ENCODE measurements around the gene ZBTB6.

DNA sequence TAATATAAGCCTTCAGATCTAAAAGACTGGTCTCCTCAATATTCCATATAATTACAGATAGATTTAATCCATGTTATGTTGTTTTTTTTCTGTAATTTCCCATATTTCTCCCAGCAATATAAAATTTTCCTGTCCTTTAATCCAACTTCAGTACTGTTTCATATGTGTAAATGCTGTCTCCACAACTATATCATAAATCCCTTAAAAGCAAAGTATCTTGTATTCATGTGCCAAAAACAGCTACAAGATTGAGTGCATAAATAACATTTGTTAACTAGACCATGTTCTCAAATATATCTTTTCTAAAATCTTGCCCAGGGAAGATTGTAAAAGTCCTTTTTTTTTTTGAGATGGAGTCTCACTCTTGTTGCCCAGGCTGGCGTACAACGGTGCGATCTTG, 49.7 kb downstream of the ZBTB6 start:
- TF ChIP-seq, protein P1, sequence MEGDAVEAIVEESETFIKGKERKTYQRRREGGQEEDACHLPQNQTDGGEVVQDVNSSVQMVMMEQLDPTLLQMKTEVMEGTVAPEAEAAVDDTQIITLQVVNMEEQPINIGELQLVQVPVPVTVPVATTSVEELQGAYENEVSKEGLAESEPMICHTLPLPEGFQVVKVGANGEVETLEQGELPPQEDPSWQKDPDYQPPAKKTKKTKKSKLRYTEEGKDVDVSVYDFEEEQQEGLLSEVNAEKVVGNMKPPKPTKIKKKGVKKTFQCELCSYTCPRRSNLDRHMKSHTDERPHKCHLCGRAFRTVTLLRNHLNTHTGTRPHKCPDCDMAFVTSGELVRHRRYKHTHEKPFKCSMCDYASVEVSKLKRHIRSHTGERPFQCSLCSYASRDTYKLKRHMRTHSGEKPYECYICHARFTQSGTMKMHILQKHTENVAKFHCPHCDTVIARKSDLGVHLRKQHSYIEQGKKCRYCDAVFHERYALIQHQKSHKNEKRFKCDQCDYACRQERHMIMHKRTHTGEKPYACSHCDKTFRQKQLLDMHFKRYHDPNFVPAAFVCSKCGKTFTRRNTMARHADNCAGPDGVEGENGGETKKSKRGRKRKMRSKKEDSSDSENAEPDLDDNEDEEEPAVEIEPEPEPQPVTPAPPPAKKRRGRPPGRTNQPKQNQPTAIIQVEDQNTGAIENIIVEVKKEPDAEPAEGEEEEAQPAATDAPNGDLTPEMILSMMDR (IDR thresholded peaks at IDR 0.05; ENCODE audit: low read depth, low read length, poor library complexity, severe bottlenecking) = no peak
- no peak for TF ChIP-seq EZH2phosphoT487 (IDR thresholded peaks at IDR 0.05; ENCODE audit: borderline replicate concordance, low read length)
